ENCODE measurements around the gene REV1.

DNA sequence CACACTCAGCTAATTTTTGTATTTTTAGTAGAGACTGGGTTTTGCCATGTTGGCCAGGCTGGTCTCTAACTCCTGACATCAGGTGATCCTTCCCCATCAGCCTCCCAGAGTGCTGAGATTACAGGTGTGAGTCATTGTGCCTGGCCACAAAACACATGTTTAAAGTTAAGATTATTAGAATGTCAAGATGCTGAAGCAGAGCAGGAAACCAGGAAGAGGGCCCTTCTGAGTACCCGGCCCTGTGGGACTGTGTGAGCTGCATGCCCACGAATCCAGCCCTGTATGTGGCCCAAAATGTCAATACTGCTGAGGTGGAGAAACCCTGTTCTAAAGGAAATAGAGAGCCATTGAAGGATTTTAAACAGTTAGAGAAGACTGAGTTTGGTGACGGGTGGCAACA is 31.0 kb upstream of the REV1 start:
- TF ChIP-seq, protein P1, sequence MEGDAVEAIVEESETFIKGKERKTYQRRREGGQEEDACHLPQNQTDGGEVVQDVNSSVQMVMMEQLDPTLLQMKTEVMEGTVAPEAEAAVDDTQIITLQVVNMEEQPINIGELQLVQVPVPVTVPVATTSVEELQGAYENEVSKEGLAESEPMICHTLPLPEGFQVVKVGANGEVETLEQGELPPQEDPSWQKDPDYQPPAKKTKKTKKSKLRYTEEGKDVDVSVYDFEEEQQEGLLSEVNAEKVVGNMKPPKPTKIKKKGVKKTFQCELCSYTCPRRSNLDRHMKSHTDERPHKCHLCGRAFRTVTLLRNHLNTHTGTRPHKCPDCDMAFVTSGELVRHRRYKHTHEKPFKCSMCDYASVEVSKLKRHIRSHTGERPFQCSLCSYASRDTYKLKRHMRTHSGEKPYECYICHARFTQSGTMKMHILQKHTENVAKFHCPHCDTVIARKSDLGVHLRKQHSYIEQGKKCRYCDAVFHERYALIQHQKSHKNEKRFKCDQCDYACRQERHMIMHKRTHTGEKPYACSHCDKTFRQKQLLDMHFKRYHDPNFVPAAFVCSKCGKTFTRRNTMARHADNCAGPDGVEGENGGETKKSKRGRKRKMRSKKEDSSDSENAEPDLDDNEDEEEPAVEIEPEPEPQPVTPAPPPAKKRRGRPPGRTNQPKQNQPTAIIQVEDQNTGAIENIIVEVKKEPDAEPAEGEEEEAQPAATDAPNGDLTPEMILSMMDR (IDR thresholded peaks at IDR 0.05; ENCODE audit: low read depth, low read length): no peak
- TF ChIP-seq MYC (IDR thresholded peaks at IDR 0.05; ENCODE audit: low read depth, low read length): no peak
- TF ChIP-seq, protein P2, sequence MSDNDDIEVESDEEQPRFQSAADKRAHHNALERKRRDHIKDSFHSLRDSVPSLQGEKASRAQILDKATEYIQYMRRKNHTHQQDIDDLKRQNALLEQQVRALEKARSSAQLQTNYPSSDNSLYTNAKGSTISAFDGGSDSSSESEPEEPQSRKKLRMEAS (IDR thresholded peaks at IDR 0.05; ENCODE audit: low read depth, low read length): no peak
